ENCODE data around the gene DRAP1.
A peak's percentile ranks its signal among the peaks of the same experiment; 100 is the strongest.

The DRAP1 gene

DNA sequence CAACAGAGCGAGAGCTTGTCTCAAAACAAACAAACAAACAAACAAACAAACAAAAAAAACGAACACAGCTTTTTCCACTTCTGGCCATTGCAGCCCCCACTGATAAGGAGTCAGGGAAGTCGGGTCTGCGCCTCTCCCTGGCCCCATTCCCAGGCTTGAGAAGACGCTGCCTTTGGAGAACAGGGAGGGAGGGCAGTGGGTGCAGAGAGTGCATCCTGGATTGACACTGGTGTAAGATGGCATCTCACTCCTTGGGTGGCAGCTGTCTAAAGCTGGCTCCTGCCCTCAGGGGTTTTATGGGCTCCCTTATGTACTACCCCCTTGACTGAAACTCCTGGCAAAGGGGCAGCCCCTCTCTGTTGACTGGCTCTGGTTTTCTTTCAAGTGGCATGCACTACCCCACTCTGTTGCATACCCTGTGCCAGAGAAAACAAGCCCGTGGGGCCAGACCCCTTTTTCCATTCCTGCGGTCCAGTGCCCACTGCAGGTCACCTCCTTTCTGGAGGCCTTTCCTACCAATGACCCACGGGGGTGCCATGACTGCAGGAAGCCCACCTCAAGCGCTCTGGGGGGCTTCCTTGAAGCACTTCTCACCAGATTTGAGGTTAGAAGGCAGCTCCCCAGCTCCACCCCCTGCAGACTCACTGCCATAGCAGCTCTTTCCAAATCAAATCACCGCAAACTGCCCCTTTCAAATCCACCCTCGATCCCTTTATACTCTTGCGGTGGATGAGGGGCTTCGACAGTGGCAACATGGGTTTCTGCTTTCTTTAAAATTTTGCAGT, 12.7 kb downstream of the DRAP1 start:
- H3K27ac ChIP-seq = no peak overlapping the region

DNA sequence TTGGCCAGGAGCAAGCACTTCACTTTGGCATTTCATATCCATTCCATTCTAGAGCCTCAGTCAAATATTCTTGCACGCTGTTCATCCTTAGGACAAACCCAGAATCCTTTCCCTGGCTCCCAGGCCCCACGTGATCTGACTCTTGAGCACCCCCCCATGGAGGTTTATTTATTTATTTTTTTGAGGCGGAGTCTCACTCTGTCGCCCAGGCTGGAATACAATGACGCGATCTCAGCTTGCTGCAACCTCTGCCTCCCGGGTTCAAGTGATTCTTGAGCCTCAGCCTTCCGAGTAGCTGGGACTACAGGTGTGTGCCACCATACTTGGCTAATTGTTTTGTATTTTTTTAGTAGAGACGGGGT, 13.3 kb downstream of the DRAP1 start:
- TF ChIP-seq ZFX (IDR thresholded peaks at IDR 0.05; ENCODE audit: borderline replicate concordance) (no peak), CTCF (IDR thresholded peaks at IDR 0.05) (peak; percentile 43)
- no peak overlapping the region for H3K27ac ChIP-seq

More for the DNA sequence above, 12.7 kb downstream of the DRAP1 start:
- TF ChIP-seq ZFX (IDR thresholded peaks at IDR 0.05; ENCODE audit: borderline replicate concordance) (no peak), CTCF (IDR thresholded peaks at IDR 0.05) (no peak)

DNA sequence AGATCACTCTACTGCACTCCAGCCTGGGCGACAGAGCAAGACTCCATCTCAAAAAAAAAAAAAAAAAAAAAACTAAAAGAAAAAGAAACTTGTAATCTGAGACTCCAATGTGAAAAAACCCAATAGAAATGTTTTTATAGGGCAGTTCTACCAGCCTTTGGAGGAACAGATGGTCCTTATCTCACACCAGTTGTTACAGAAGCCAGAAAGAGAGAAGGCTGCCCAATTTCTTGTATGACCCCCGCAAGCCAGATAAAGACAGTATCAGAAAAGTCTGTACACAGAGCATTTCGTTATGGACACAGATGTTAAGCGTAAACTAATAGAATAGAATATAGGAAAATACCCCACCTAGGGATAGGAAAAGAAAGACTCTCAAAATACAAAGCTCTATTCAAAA, 14.8 kb downstream of the DRAP1 start:
- no peak overlapping the region for H3K27ac ChIP-seq
- TF ChIP-seq CTCF (IDR thresholded peaks at IDR 0.05) = no peak

DNA sequence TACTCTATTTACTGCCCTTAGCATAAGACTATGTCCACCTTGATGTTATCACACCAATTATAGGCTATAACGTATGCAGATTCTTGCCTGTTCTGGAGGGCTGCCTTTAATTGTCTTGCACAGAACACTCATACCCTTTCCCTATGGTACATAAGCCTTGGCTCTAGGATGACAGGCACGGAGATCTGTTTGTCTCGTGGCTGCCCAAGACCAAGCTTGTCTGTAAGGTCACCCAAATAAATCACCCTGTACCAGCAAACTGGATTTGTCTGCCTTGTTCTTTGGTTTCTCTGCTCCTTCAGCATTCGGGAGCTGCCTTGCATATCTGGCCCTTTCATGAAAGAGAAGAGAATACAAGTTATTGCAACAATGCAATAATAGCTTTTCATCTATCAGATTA, 18.5 kb downstream of the DRAP1 start:
- no peak for TF ChIP-seq ZFX (IDR thresholded peaks at IDR 0.05; ENCODE audit: borderline replicate concordance)
- TF ChIP-seq CTCF (IDR thresholded peaks at IDR 0.05) = no peak
- no peak overlapping the region for H3K27ac ChIP-seq

DNA sequence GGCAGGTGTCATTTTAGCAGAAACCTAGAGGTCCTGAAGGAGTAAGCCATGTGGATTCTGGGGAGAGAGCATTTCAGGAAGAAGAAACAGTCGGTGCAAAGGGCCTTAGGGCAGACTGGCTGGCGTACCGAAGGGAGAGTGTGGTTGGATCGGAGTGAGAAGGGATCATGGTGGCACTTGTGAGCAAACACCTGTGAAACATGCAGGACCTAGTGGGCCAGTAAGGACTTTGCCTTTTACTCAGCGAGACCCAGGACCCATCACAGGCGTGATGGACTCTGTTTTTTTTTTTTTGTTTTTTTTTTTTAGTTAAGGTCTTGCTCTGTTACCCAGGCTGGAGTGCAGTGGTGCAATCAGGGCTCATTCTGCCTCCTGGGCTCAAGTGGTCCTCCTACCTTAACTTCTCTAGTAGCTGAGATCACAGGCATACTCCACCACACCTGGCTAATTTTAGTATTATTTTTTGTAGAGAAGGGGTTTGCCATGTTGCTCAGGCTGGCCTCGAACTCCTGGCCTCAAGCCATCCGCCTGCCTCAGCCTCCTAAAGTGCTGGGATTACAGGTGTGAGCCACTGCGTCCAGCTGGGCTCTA, 22.6 kb downstream of the DRAP1 start:
- TF ChIP-seq CTCF (IDR thresholded peaks at IDR 0.05) (no peak), ZFX (IDR thresholded peaks at IDR 0.05; ENCODE audit: borderline replicate concordance) (no peak)
- no peak overlapping the region for H3K27ac ChIP-seq

DNA sequence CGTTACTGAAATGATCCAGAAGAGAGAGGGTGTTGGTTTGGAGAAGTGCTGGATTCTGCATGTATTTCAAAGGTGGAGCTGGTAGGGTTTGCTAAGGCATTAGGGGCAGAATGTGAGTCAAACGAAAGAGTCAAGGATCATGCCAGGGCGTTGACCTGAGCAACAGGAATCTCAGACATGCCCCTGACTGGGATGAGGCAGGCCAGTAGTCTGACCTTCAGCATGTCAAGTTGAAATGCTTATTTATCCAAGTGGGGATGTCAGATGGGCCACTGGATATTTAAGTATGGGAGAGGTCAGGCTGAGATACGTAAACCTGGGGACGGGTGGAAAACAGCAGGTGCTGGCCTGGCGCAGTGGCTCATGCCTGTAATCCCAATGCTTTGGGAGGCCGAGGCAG, 23.3 kb downstream of the DRAP1 start:
- H3K27ac ChIP-seq = no peak overlapping the region
- TF ChIP-seq ZFX (IDR thresholded peaks at IDR 0.05; ENCODE audit: borderline replicate concordance) (no peak), CTCF (IDR thresholded peaks at IDR 0.05) (no peak)

- H3K27ac ChIP-seq = no peak overlapping the region
- TF ChIP-seq CTCF (IDR thresholded peaks at IDR 0.05) = no peak
- no peak for TF ChIP-seq ZFX (IDR thresholded peaks at IDR 0.05; ENCODE audit: borderline replicate concordance)
Observed at GRCh38 chr11:65944191-65944590, 25.0 kb downstream of the DRAP1 start.

Measured in 22Rv1 (cell line).